Tibial nerve (tissue), 4 donors: ENCODE measurements around the gene ABHD18. TPM values are rescaled to one million over a fixed set of nuclear protein-coding genes. Genes with fewer than 3 reads are reported as not detected.
"Not testable (repeated sequence)": the region's sequence is repeated elsewhere in the genome, so short reads cannot be mapped to it uniquely, and the experiment has no call there.

Experiments
- DNase-seq, 2 donors: peaks; one replicate each; pipeline ENCODE4 v3.0.0-alpha.2; 2019; ENCODE audit warnings: low spot score in 2 of 2
- H3K27ac ChIP-seq, 4 donors: fragments of 200-600 bp; sonication (generic) in 3 of 4; one replicate each; pipeline ENCODE4 v1.5.1; 2017 to 2019; ENCODE audit warnings: mild to moderate bottlenecking in 1 of 4
- H3K27me3 ChIP-seq, 2 donors: fragments of 200-600 bp; sonication (generic) in 1 of 2; one replicate each; pipeline versions ENCODE4 v1.5.1 to v1.6.0; 2017 to 2019
- H3K36me3 ChIP-seq, 3 donors: fragments of 200-600 bp; sonication (generic); one replicate each; pipeline ENCODE4 v1.5.1; 2018 to 2019
- H3K4me1 ChIP-seq, 4 donors: fragments of 200-600 bp; sonication (generic) in 3 of 4; one replicate each; pipeline ENCODE4 v1.5.1; 2017 to 2019
- H3K4me3 ChIP-seq, 4 donors: fragments of 200-600 bp; sonication (generic) in 3 of 4; one replicate each; pipeline ENCODE4 v1.5.1; 2017 to 2019; ENCODE audit warnings: mild to moderate bottlenecking in 1 of 4, moderate library complexity in 1 of 4
- H3K9me3 ChIP-seq, 4 donors: fragments of 200-600 bp; sonication (generic) in 3 of 4; one replicate each; pipeline ENCODE4 v1.5.1; 2017 to 2019
- CTCF ChIP-seq, 5 experiments: fragments of 200-600 bp in 3 of 5; fragments of 450-650 bp in 2 of 5; sonication (generic) in 3 of 5; IDR thresholded peaks; one replicate each; pipeline ENCODE4 v1.5.1; 2016 to 2019; ENCODE audit warnings: antibody characterized with exemption in 5 of 5, mild to moderate bottlenecking in 3 of 5, moderate library complexity in 2 of 5
- EP300 ChIP-seq, 2 donors: sonication (generic); formaldehyde crosslinking; IDR thresholded peaks; one replicate each; pipeline ENCODE4 v1.6.1; 2017; ENCODE audit warnings: antibody characterized with exemption in 2 of 2, mild to moderate bottlenecking in 1 of 2
- POLR2A ChIP-seq, 2 donors: fragments of 450-650 bp; IDR thresholded peaks; one replicate each; pipeline ENCODE4 v1.6.1; 2017; ENCODE audit warnings: antibody characterized with exemption in 2 of 2, mild to moderate bottlenecking in 2 of 2, moderate library complexity in 2 of 2
- WGBS, 2 donors: methylation state at CpG; one replicate each; pipeline ENCODE4 v1.1.5; 2018; 5-methylcytosine and 5-hydroxymethylcytosine counted together
- total RNA-seq, 4 donors: library from RNA; depleted of rRNA; stranded (reverse); fragments of >200 nt; gene quantifications; one replicate each; pipeline ENCODE4 v1.1.0, GENCODE V29; 2016

ABHD18 gene
- total RNA-seq, 4 donors from 2014 or later = 8.0 to 17.7 (median 10.1) TPM

DNA sequence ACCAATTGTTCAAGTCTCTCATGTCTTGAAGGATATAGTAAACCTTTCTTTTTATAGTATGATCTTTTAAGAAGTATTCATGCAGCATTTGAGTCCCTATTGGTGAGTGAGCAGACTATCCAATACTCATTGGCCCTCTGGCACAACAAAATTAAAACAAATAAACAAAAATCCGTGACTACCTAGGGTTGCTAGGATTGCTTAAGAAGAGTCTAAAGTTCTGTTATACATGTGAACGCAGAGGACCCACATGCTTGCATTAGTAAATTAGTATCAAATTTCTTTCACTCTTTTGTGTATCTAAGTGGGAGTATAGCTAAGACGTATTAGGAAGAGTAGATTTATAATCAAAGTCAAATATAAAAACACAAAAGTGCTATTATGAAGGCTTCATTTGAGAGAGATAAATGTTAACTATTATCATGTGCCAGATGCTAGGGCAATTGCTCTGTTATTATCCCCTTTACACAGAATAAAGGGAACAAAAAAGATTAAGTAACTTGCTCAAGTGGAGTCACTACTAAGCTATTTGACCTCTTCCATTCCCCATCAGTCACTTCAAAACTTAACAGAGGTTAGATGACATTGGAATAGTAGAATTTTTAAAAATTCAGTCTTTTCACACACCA is 66.7 kb downstream of the ABHD18 start:
- peaks cover 0 to 66% (median 9%) of the 10 kb centered on the region in 3 donors for H3K36me3 ChIP-seq
- 66 to 71% methylated on average over 3 of the region's 3 CpGs for WGBS, 2 donors

DNA sequence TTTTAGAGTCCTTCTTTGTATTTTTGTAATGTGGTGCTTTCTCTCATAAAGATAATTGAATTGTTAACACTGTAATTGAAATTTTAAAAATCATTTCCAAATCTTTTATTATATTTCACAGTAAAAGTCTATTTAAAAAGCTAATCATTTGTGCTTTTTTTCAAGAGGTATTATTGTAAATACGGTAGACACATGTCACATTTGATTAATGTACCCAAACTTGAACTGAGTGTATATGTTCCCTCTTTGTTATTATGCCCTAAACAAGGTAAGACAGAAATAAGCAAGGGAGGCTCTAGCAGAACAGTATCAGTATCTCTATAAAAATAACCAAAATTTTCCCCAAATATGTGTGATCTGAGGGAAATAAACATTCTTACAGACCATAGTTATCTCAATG is 74.4 kb downstream of the ABHD18 start:
- WGBS, 2 donors = 87 to 95% methylated on average over 1 of the region's 1 CpG
- no peak for DNase-seq
- H3K9me3 ChIP-seq = no peaks in the 10 kb centered on the region

More for the DNA sequence above, 66.7 kb downstream of the ABHD18 start:
- Histone ChIP-seq H3K27me3 (no peaks in the 10 kb centered on the region), H3K4me1 (no peaks in the 10 kb centered on the region), H3K27ac (no peak overlapping the region), H3K9me3 (no peaks in the 10 kb centered on the region), H3K4me3 (no peak overlapping the region)
- DNase-seq = no peak
- TF ChIP-seq CTCF (IDR thresholded peaks at IDR 0.05) (no peak), POLR2A (IDR thresholded peaks at IDR 0.05) (no peak)

GRCh38 chr4:128047019-128047418 is 81.8 kb downstream of the ABHD18 start:
- not testable (repeated sequence) for H3K27me3 ChIP-seq, H3K36me3 ChIP-seq, H3K9me3 ChIP-seq, H3K4me1 ChIP-seq, DNase-seq, H3K27ac ChIP-seq, H3K4me3 ChIP-seq
- WGBS, 2 donors = 86 to 93% methylated on average over 9 of the region's 9 CpGs

More for the DNA sequence above, 74.4 kb downstream of the ABHD18 start:
- Histone ChIP-seq H3K27me3 (no peaks in the 10 kb centered on the region), H3K4me1 (no peaks in the 10 kb centered on the region), H3K4me3 (no peak overlapping the region), H3K27ac (no peak overlapping the region), H3K36me3 (peaks cover 0 to 15% (median 0%) of the 10 kb centered on the region in 3 donors)
- TF ChIP-seq EP300 (IDR thresholded peaks at IDR 0.05) (no peak), CTCF (IDR thresholded peaks at IDR 0.05) (no peak), POLR2A (IDR thresholded peaks at IDR 0.05) (no peak)

DNA sequence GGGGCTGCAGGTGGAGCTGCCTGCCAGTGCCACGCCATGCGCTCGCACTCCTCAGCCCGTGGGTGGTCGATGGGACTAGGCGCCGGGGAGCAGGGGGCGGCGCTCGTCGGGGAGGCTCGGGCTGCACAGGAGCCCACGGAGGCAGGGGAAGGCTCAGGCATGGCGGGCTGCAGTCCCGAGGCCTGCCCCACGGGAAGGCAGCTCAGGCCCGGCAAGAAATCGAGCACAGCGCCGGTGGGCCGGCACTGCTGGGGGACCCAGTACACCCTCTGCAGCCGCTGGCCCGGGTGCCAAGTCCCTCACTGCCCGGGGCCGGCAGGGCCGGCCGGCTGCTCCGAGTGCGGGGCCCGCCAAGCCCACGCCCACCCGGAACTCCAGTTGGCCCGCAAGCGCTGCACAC is 82.3 kb downstream of the ABHD18 start:
- not testable (repeated sequence) for H3K36me3 ChIP-seq, H3K4me3 ChIP-seq, H3K27me3 ChIP-seq, DNase-seq, H3K27ac ChIP-seq, H3K4me1 ChIP-seq, H3K9me3 ChIP-seq
- 87 to 98% methylated on average over 3 to 29 of the region's 34 CpGs for WGBS, 2 donors

- not testable (repeated sequence) for H3K36me3 ChIP-seq, H3K27ac ChIP-seq, H3K9me3 ChIP-seq, H3K4me3 ChIP-seq, DNase-seq, H3K27me3 ChIP-seq, H3K4me1 ChIP-seq
- 85 to 87% methylated on average over 10 of the region's 10 CpGs for WGBS, 2 donors
Observed at GRCh38 chr4:128051229-128051628, 86.0 kb downstream of the ABHD18 start.

- not testable (repeated sequence) for H3K4me3 ChIP-seq, H3K27ac ChIP-seq, H3K36me3 ChIP-seq, H3K4me1 ChIP-seq, H3K9me3 ChIP-seq, H3K27me3 ChIP-seq, DNase-seq
- 91 to 92% methylated on average over 9 of the region's 9 CpGs for WGBS, 2 donors
Observed at GRCh38 chr4:128054907-128055306, 89.7 kb downstream of the ABHD18 start.

GRCh38 chr4:128055441-128056206 is 90.4 kb downstream of the ABHD18 start:
- DNase-seq, H3K36me3 ChIP-seq, H3K4me3 ChIP-seq, H3K4me1 ChIP-seq, H3K27ac ChIP-seq, H3K27me3 ChIP-seq, H3K9me3 ChIP-seq: not testable (repeated sequence)
- WGBS, 2 donors = 91 to 93% methylated on average over 10 of the region's 10 CpGs
